ENCODE measurements around the gene ATP9A. TPM values are rescaled to one million over a fixed set of nuclear protein-coding genes. Genes with fewer than 3 reads are reported as not detected.

The ATP9A gene
- total and polyA plus RNA-seq, 2 of the 4 experiments (the other 2 are of a cell fraction) = 10.6 to 22.4 TPM

- TF ChIP-seq ELK1 (IDR thresholded peaks at IDR 0.05; ENCODE audit: borderline replicate concordance, low read depth, low read length) = no peak
Measured at GRCh38 chr20:51661609-51662178, 106.5 kb downstream of the ATP9A start (continued).
